Measurements from ENCODE around the gene OXCT1. TPM values are rescaled to one million over a fixed set of nuclear protein-coding genes. Genes with fewer than 3 reads are reported as not detected.

Gene OXCT1
- total RNA-seq, 1 experiment from 2014 or later: 20.6 TPM

- Mint-ChIP-seq H3K4me3 (no peak overlapping the region), H3K27me3 (ENCODE audit: low read depth) (no peaks in the 10 kb centered on the region), H3K27ac (no peak overlapping the region), H3K36me3 (no peaks in the 10 kb centered on the region), H3K4me1 (no peaks in the 10 kb centered on the region), H3K9me3 (no peaks in the 10 kb centered on the region)
- CTCF ChIA-PET: interaction anchor here (0.6 kb wide), 1 partner anchor 905 kb away, joined by 3 read pairs; no protein-coding TSS in a partner anchor
- DNase-seq (ENCODE audit: low spot score): no peak
- POLR2A ChIA-PET: no interaction called here
- TF ChIP-seq FOXP4 (CRISPR knock-in tag; IDR thresholded peaks at IDR 0.05): no peak
- TF ChIP-seq ZMAT4 (CRISPR knock-in tag; IDR thresholded peaks at IDR 0.05): no peak
- no peak for TF ChIP-seq CREM (CRISPR knock-in tag; IDR thresholded peaks at IDR 0.05)
- TF ChIP-seq GTF2I (CRISPR knock-in tag; conservative IDR thresholded peaks at IDR 0.05): no peak
- no peak for TF ChIP-seq MYBL2 (CRISPR knock-in tag; IDR thresholded peaks at IDR 0.05)
- no peak for TF ChIP-seq USF2 (CRISPR knock-in tag; IDR thresholded peaks at IDR 0.05)
- no peak for TF ChIP-seq ZNF138 (CRISPR knock-in tag; conservative IDR thresholded peaks at IDR 0.05)
- TF ChIP-seq HMGA2 (CRISPR knock-in tag; IDR thresholded peaks at IDR 0.05): no peak
- no peak for TF ChIP-seq AR (CRISPR knock-in tag; IDR thresholded peaks at IDR 0.05)
- TF ChIP-seq ERG (CRISPR knock-in tag; IDR thresholded peaks at IDR 0.05): no peak
- no peak for TF ChIP-seq FOXJ3 (CRISPR knock-in tag; IDR thresholded peaks at IDR 0.05; ENCODE audit: borderline replicate concordance)
- TF ChIP-seq ZNF121 (CRISPR knock-in tag; IDR thresholded peaks at IDR 0.05): no peak
- no peak for TF ChIP-seq ZNF317 (CRISPR knock-in tag; IDR thresholded peaks at IDR 0.05; ENCODE audit: borderline replicate concordance, low read depth)
- TF ChIP-seq ZNF232 (CRISPR knock-in tag; IDR thresholded peaks at IDR 0.05): no peak
- no peak for TF ChIP-seq MXD4 (CRISPR knock-in tag; IDR thresholded peaks at IDR 0.05; ENCODE audit: borderline replicate concordance)
- no peak for ATAC-seq
Measured at GRCh38 chr5:41809128-41809527, 61.1 kb downstream of the OXCT1 start.

- ChIA-PET CTCF (no interaction called here), POLR2A (no interaction called here)
- no peaks in the 10 kb centered on the region for H3K27me3 Mint-ChIP-seq (ENCODE audit: low read depth)
- H3K4me1 Mint-ChIP-seq: no peaks in the 10 kb centered on the region
- H3K27ac Mint-ChIP-seq: no peak overlapping the region
- DNase-seq (ENCODE audit: low spot score) (no peak), ATAC-seq (no peak)
- no peak for TF ChIP-seq CREB1 (CRISPR knock-in tag; IDR thresholded peaks at IDR 0.05)
- no peak for TF ChIP-seq ZNF317 (CRISPR knock-in tag; IDR thresholded peaks at IDR 0.05; ENCODE audit: borderline replicate concordance, low read depth)
- no peak for TF ChIP-seq NR1H2 (CRISPR knock-in tag; IDR thresholded peaks at IDR 0.05)
- no peak for TF ChIP-seq ZNF138 (CRISPR knock-in tag; conservative IDR thresholded peaks at IDR 0.05)
- no peak for TF ChIP-seq RELA (CRISPR knock-in tag; IDR thresholded peaks at IDR 0.05; ENCODE audit: borderline replicate concordance)
- TF ChIP-seq NFATC4 (CRISPR knock-in tag; IDR thresholded peaks at IDR 0.05): no peak
- no peak for TF ChIP-seq SP1 (CRISPR knock-in tag; conservative IDR thresholded peaks at IDR 0.05)
- H3K4me3 Mint-ChIP-seq: no peak overlapping the region
- H3K9me3 Mint-ChIP-seq: no peaks in the 10 kb centered on the region
- H3K36me3 Mint-ChIP-seq: no peaks in the 10 kb centered on the region
Measured at GRCh38 chr5:41808294-41808693, 61.9 kb downstream of the OXCT1 start.

All from WTC11 (cell line).